GM21528 (cell line): ENCODE measurements around the gene ADAMTSL4.

Experiments used
- ATAC-seq: cut with Tn5 transposase; IDR thresholded peaks from one replicate; pipeline ENCODE4 v1.9.1; 2021; ENCODE audit warnings: mild to moderate bottlenecking, moderate library complexity; ENCODE audit not compliant: unreplicated experiment, low FRiP score

The ADAMTSL4 gene

DNA sequence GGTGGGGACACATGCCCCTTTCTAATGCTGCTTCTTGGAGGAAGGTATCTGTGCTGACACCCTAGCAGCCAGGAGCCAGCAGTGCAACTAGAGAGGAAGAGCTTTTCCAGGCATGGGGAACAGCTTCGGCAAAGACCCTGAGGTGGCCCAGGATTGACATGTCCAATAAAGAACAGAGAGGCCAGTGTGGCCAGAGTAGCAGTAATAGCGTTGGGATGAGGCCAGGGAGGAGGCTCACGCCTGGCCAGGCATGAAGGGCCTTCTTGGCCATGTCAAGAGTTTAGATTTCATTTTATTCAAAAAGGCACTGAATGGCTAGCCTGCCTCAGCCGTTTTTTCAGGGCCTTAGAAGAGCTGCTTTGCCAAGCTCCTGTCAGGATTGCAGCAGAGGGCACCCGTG is 16.3 kb upstream of the ADAMTSL4 start:
- no peak for ATAC-seq

GRCh38 chr1:150534002-150534401 is 15.2 kb upstream of the ADAMTSL4 start:
- ATAC-seq, result no peak

DNA sequence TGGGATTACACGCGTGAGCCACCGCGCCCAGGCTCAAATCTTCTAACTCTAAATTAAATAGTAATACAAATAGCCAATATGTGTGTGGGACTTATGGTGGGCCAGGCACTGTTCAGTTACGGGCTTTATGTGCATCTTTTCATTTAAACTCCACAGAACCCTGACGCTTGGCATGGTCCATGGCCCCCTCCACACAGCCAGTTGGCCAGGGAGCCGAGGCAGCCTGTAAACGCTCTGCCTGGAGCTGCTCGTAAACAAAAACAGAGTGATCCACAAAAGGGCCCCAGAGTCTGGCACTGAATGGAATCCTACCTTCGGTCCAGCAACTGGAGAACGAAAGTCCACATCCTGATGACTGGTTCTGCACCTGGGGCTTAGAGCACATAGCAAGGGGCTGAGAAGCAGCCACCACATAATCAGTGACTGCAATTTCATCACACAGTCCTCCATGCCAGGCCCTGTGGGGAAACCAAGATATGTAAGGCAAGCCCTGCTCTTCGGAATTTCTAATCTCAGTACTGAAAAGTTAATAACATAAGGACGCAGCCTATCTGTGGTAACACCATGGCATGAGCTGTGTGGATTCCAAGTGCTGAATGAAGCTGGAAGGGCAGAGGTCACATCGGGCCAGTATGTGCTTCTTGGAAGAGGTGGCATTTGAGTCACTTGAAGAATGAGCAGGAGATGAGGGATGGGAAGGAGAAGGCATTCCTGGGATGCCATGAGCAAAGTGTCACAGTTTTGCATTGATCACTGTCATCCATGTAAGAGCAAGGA is 13.5 kb upstream of the ADAMTSL4 start:
- ATAC-seq, result no peak

- ATAC-seq, result no peak
Observed at GRCh38 chr1:150536836-150537731, 12.1 kb upstream of the ADAMTSL4 start.

DNA sequence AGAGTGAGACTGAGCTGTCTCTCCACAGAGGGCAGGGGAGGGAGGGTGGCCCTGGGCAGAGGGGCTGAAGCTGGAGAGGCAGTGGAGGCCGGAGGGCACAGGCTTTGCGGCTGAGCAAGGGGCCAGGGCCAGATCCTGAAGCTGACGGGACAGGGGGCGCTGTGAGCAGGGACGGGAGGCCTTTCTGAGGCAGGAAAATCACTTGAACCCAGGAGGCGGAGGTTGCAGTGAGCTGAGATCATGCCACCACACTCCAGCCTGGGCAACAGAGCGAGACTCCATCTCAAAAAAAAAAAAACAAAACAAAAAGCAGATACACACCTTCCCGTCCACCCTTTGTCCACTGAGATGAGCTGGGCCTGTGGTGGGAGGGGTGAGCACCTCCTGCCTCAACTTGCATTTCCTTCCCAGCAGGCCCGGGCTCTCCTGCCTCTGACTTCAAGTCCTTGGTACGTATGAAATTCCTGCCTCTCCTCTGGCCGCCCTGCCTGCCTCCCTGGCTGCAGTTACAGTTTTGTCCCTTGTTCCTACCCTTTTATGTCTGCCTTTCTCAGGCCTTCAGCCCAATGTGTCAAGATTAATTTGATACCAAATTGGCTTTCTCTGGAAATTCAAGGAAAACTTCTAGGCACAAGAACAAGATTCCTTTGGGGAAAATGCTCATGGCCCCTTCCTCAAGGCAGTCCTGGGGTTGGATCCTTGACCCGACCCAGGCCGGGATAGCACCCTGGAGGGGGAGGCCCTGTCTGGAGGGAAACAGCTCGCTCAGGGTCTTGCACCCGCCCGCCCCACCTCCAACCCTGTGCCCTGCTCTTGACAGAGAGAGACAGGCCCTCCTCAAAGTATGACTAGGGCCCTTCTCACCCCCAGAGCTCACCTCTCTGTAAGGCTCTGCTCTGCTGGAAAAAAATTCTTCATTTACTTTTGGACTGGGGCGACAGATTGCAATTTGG is 11.2 kb upstream of the ADAMTSL4 start:
- ATAC-seq, result no peak

DNA sequence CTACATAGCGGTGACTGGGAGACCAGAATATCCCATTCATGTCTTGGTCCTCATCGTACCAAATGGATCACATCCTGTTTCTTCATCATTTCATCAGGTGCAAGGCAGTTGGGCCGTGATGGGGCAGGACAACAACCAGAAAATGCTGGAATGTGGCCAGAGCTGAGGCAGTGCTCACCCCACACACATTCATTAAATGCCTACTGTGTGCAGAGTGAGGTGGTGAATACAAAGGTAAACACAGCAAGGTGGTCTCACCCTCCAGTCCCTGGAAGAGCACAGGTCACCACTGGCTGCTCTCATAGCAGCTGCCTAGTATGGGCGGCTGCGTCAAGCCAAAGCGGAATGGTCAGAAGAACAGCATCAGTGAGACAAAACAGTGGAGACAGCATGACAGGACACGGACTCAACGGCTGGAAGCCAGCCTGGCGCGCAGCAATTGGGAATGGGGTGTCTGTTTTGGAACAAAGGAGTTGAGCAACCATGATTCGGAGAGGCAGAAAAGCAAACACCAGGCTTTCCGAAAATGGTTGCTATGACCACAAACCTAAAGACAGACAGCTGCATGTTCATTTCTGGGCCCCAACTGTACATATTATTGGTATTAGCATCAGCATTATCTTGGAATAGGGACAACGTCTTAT is 5.6 kb upstream of the ADAMTSL4 start:
- ATAC-seq, result no peak

- no peak for ATAC-seq
Observed at GRCh38 chr1:150544204-150544603, 5.0 kb upstream of the ADAMTSL4 start.

GRCh38 chr1:150545486-150546032 is 3.6 kb upstream of the ADAMTSL4 start:
- no peak for ATAC-seq

- ATAC-seq, result no peak
Observed at GRCh38 chr1:150546294-150546937, 2.8 kb upstream of the ADAMTSL4 start.

- ATAC-seq, result no peak
Observed at GRCh38 chr1:150548324-150548631, 930 bp upstream of the ADAMTSL4 start.

- ATAC-seq, result no peak
Observed at GRCh38 chr1:150549496-150550221, 451 bp downstream of the ADAMTSL4 start.

- ATAC-seq, result no peak
Observed at GRCh38 chr1:150550222-150551050, 1.2 kb downstream of the ADAMTSL4 start.

GRCh38 chr1:150551051-150551783 is 2.0 kb downstream of the ADAMTSL4 start:
- ATAC-seq, result no peak

GRCh38 chr1:150551784-150552127 is 2.5 kb downstream of the ADAMTSL4 start:
- no peak for ATAC-seq

DNA sequence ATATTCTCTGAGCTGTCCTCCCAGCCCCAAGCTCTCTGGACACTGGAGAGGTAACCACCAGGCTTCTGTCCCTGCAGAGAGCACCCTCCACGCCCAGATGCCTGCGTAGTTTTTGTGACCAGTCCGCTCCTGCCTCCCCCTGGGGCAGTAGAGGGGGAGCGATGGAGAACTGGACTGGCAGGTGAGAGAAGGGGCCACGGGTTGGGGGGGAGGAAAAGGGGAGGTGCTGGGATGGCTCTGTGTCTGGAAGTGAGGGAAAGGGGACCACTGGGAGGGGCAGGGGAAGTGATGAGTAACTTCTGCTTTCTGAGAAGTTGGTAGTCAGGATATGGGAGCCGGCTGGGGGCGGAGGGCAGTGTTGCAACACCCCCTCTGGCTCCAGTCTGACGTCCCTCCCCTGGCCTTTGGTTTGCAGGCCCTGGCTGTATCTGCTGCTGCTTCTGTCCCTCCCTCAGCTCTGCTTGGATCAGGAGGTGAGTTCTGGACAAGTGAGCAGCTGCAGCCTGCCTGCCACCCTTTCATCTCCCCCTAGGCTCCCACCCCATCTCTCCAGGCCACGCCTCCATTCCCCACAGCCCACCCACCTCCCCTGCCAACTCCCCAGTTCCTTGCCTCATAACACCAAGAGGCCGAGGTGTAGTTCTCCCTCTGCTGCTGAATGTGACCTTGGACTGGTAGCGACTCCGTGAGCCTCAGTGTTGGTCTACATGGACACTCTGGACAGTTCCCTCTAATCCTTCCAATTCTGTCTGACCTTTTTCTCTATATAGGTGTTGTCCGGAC is 3.1 kb downstream of the ADAMTSL4 start:
- ATAC-seq, result no peak

DNA sequence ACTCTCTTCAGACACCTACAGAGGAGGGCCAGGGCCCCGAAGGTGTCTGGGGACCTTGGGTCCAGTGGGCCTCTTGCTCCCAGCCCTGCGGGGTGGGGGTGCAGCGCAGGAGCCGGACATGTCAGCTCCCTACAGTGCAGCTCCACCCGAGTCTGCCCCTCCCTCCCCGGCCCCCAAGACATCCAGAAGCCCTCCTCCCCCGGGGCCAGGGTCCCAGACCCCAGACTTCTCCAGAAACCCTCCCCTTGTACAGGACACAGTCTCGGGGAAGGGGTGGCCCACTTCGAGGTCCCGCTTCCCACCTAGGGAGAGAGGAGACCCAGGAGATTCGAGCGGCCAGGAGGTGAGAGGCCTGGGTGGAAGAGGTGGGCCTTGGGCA is 3.7 kb downstream of the ADAMTSL4 start:
- ATAC-seq, result no peak
